ENCODE measurements around the gene LARGE1. TPM values are rescaled to one million over a fixed set of nuclear protein-coding genes. Genes with fewer than 3 reads are reported as not detected.

The LARGE1 gene
- polyA plus RNA-seq, 1 donor, result 28.2 TPM

- DNase-seq, result no peak
These were observed 261.5 kb downstream of the LARGE1 start for GRCh38 chr22:33658775-33659174.

GRCh38 chr22:33657670-33658069, 262.6 kb downstream of the LARGE1 start:
- DNase-seq, result no peak

GRCh38 chr22:33656808-33657628, 263.3 kb downstream of the LARGE1 start:
- no peak for DNase-seq

- DNase-seq, result no peak
These were observed 265.9 kb downstream of the LARGE1 start for GRCh38 chr22:33654173-33654895.

GRCh38 chr22:33653532-33654063, 266.7 kb downstream of the LARGE1 start:
- DNase-seq, result no peak

- DNase-seq, result no peak
These were observed 267.7 kb downstream of the LARGE1 start for GRCh38 chr22:33652615-33653014.

- DNase-seq, result no peak
These were observed 270.0 kb downstream of the LARGE1 start for GRCh38 chr22:33650244-33650643.

- no peak for DNase-seq
These were observed 271.8 kb downstream of the LARGE1 start for GRCh38 chr22:33648478-33648877.

- no peak for DNase-seq
These were observed 279.4 kb downstream of the LARGE1 start for GRCh38 chr22:33640900-33641299.

- no peak for DNase-seq
These were observed 280.6 kb downstream of the LARGE1 start for GRCh38 chr22:33639588-33640254.

- DNase-seq, result no peak
These were observed 284.5 kb downstream of the LARGE1 start for GRCh38 chr22:33635766-33636165.

GRCh38 chr22:33631777-33632176, 288.5 kb downstream of the LARGE1 start:
- DNase-seq, result no peak

GRCh38 chr22:33625959-33626358, 294.3 kb downstream of the LARGE1 start:
- DNase-seq, result no peak

GRCh38 chr22:33620085-33620484, 300.2 kb downstream of the LARGE1 start:
- no peak for DNase-seq

- DNase-seq, result no peak
These were observed 313.8 kb downstream of the LARGE1 start for GRCh38 chr22:33606504-33606903.

- DNase-seq, result no peak
These were observed 314.6 kb downstream of the LARGE1 start for GRCh38 chr22:33605666-33606065.

- no peak for DNase-seq
These were observed 315.1 kb downstream of the LARGE1 start for GRCh38 chr22:33605221-33605620.

- no peak for DNase-seq
These were observed 319.2 kb downstream of the LARGE1 start for GRCh38 chr22:33601062-33601461.

GRCh38 chr22:33600595-33600994, 319.7 kb downstream of the LARGE1 start:
- no peak for DNase-seq

- no peak for DNase-seq
These were observed 320.2 kb downstream of the LARGE1 start for GRCh38 chr22:33600113-33600512.

- no peak for DNase-seq
These were observed 320.7 kb downstream of the LARGE1 start for GRCh38 chr22:33599596-33599995.

GRCh38 chr22:33598821-33599220, 321.5 kb downstream of the LARGE1 start:
- DNase-seq, result no peak
